ENCODE data around the gene INTS4.
"Not testable (repeated sequence)": the region's sequence is repeated elsewhere in the genome, so short reads cannot be mapped to it uniquely, and the experiment has no call there.

Gene INTS4

DNA sequence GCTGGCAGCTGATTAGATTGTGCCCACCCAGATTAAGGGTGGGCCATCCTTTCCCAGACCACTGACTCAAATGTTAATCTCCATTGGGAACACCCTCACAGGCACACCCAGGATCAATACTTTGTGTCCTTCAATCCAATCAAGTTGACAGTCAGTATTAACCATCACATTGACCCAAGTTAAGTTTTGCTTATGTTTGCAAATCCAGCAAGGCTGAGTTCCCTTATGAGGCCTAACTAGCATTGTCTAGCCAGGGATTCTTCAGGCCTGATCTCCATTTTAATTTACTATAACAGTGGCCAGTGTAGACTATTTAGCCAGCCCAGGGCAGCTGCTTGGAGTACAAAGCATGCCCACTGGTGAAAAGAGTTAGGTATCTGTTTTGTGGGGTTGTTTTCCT is 30.9 kb upstream of the INTS4 start:
- intact Hi-C loops (cut with DNase I): no loop called here
- DNase-seq: no peak

DNA sequence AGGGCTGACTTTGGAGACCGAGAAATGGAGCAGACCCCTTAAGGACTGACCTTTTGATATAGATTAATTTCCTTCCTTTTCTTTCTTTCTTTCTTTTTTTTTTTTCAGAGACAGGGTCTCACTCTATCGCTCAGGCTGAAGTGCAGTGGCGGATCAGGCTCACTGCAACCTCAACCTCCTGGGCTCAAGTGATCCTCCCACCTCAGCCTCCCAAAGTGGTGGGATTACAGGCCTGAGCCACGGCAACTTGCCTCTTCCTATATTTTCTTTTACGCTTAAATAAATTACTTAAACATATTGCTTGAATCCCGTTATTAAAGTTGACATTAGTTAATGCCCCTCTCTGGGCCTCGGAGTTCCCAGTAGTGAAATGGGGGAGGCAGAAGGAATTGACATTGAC is 29.0 kb upstream of the INTS4 start:
- intact Hi-C loops (cut with DNase I): no loop called here
- no peak for DNase-seq

DNA sequence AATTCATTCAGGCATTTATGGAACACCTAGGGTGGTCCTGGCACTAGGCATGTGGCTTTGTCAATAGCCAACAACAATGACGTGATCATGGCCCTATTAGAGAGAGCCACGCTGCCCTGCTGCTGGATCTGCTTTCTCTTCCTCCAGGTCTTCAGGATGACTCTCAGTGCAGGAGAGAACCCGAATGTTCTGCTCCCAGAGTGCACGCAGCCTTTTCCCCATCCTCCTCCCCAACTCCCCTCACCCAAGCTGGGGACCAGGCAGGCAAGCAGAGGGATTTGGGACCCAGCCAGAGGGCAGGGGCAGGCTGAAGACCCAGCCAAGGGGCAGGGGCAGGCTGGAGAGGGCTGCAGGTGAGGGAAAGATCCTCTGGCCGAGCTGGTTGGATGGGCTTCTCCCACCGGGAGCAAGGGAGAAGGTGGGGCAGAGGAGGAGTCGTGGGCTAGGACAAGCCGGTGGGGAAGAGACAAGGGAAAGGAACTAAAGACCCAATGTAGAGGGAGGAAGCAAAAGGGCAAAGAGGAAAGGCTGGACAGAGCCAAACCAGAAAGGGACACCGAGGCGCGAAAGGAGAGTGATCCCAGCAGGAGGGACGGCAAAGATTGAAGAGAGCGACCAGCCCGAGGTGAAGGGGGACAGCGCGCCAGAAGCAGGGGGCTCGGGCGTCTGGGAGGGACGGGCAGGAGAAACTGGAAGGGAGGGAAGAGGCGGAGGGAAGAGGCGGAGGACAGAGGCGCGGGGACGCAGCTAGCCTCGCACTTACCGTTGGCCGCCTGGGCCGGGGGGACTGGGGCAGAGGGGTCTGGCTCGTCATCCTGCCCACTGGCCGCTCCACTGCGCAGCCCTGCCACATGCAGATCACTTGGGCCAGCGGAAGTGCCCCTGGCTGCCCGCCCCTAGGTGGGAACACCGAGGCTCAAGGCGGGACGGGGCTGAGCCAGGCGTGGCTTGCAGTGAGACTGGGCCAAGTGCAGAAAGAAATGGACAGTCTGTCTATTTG is 28.2 kb upstream of the INTS4 start, which contains the start of gene KCTD14:
Gene KCTD14, minus strand, starts transcription at position 880 of the 1,000 bp plus-strand sequence. Its CDS starts 27 bp downstream, at position 853.
- no peak for DNase-seq
- intact Hi-C loops (cut with DNase I): no loop called here

DNA sequence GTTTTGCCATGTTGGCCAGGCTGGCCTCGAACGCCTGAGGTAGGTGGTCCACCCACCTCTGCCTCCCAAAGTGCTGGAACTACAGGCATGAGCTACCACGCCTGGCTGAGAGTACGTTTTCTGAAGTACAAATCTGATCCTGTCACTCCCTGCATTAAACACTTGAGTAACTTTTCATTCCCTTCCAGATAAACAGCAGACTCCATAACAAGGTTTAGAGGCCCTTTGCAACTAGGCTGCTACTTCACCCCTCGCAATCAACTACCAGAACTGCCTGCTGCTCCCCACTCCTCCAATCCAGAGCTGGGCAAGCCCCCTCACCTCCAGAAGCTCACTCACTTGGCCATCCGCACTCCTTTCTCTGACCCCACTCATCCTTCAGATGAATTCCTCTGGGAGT is 27.1 kb upstream of the INTS4 start:
- DNase-seq: no peak
- intact Hi-C loops (cut with DNase I): no loop called here

DNA sequence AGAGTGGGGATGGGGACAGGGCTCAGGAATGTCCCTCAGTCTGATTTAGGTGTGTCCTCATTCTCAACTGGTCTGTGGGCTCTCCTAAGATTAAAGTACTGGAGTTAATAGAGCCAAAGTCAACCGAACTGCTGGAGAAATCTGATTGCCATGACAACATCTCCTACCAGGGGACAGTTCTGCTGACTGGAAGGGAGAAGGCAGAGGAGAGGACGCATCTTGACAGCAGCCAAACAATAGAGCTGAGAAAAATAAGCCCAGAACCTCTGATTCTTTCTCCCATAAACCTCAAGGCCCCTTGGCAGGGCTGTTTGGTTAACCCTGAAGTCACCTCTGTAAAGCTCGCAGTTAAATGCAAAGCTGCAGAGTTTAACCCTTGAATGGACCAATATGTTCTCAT is 25.8 kb upstream of the INTS4 start:
- DNase-seq: no peak

DNA sequence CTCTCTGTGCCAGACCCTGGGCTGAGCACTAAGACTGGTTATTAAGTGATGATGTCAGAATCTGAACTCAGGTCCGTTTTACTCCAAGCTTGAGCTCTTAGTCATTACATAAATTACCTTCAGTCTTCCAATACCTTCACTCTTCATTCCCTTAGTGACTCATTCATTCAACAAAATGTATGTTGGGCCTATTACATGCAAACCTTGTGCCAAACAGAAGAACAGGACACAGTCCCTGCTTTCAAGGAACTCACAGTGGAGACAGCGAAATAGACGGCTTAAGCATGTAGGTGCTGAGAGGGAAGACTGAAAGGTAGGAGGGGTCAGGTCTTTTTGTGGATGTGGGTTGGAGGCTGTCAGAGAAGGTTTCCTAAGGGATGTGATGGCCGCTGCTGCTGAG is 25.3 kb upstream of the INTS4 start:
- intact Hi-C loops (cut with DNase I): no loop called here

More for the DNA sequence above, 25.8 kb upstream of the INTS4 start:
- intact Hi-C loops (cut with DNase I): no loop called here

DNA sequence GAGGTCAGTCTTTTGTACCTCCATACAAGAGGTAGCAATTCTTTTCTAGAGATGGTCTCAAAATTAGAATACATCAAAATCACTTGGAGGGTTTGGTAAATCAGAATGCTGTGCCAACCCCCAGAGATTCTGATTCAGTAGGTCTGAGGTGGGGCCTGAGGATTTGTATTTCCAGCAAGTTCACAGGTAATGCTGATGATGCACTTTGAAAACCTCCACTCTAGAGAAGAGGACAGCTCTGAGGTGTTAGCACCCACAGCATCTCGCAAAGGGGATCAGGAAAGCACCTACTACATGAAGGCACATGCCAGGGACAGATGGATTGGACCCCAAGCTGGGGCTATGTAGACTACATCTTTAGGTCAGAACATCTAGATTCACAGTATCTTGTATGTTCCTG is 21.4 kb upstream of the INTS4 start:
- intact Hi-C loops (cut with DNase I): no loop called here

More for the DNA sequence above, 25.3 kb upstream of the INTS4 start:
- DNase-seq: no peak

DNA sequence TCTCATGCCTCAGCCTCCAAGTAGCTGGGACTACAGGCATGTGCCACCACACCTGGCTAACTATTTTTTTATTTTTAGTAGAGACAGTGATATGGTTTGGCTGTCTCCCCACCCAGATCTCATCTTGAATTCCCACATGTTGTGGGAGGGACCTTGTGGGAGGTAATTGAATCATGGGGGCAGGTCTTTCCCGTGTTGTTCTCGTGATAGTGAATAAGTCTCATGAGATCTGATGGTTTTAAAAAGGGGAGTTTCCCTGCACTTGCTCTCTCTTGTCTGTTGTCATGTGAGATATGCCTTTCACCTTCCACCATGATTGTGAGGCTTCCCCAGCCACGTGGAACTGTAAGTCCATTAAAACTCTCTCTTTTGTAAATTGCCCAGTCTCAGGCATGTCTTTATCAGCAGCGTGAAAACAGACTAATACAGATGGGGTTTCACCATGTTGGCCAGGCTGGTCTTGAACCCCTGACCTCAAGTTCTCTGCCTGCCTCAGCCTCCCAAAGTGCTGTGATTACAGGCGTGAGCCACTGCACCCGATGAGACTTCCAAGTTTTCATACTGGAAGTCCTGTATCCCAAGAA is 20.6 kb upstream of the INTS4 start:
- DNase-seq; intact Hi-C loops (cut with DNase I): not testable (repeated sequence)

More for the DNA sequence above, 21.4 kb upstream of the INTS4 start:
- DNase-seq: no peak

DNA sequence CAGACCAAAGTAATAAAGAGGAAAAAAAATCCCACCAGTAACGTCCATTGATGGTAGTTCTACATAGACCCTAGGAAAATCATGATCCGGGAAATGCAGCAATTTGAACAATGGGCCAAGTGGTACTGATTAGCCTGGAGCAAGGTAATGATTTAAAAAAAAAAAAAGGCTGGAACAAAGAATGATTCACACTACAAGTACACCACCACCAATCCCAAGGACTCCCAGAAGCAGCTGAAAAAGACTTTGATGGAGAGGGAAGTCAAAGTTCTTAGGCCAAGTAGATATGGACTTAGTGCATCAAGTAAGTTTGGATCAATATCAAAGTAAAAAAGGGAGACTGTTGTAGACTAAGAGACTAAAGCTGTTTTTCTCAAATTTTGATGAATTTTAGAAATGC is 16.8 kb upstream of the INTS4 start:
- no peak for DNase-seq
- intact Hi-C loops (cut with DNase I): no loop called here

DNA sequence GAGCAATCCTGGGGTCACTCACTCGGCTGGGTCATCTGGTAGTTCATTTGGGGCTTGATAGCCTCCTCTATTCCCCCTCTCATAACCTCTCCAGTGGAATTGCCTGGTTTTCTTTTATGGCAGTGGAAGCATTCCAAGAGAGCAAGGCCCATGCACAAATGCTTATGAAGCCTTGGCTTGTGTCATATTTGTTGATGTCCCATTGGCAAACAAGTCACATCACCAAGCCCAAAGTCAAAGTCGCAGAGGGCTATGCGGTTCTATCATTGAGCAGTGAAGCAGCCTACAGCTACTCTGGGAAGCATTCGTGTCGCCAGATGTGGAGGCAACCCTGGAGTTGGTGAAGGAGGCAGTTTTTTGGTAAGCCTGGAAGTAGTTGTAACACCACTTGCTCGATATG is 16.3 kb upstream of the INTS4 start:
- no peak for DNase-seq
- intact Hi-C loops (cut with DNase I): no loop called here

DNA sequence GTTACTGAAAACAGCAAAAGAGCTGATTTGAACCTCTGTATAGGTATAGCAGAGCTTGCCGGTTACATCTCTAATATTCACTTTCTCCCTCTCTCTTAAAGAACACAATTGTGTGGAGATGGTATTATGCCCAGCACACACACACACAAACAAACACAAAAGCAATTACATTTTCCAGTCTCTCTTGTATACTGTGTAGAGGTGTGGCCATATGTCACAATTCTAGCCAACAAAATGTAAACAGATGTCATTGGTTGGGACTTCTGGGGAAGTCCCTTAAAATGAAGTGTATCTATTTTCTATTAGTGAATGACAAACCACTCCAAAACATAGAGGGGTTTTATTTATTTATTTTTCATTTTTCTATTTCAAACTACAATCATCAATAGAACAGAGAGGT is 15.8 kb upstream of the INTS4 start:
- DNase-seq: no peak
- intact Hi-C loops (cut with DNase I): no loop called here

DNA sequence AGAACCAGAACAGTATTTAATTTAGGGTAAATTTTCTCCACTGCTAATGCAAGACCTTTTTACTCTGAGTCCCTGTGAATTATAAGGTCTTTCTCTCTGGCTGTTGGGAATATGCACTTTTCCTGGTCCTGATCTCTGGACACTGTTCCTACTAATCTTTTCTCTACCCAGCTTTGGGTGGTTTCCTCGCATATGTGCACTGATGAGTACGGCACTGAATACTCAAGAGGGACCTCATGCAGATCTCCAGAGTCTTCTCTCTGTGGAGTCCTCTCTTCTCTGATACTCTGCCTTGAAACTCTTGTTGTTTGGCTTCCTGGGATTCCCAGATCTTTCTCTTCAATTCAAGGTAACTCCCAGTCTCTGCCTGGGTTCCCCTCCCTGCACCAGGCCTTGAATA is 14.6 kb upstream of the INTS4 start:
- DNase-seq: no peak

DNA sequence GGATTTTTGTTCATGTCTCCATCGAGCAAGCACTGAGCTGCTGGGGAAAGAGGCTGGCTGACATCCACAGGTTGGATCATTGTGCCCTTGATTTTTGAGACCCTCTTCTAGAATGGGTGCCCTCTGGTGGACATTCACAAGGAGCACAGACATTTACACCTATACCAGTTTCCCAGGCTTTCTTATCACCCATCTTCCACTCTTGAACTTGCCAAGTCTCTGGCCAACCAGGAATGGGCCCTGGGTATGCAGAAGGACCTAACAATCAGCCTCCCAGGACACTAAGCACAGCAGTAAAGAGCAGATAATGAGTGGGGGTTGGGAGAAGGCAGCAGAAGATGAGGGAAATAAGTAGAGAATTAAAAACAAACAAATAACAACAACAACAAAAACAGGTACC is 5.7 kb upstream of the INTS4 start:
- peak in 3 of 10 donors; percentile 11 to 45 (median 25) for DNase-seq
- intact Hi-C loops (cut with DNase I): loop anchor here (5.0 kb wide), 1 partner anchor 567 kb away; no protein-coding TSS in a partner anchor

More for the DNA sequence above, 14.6 kb upstream of the INTS4 start:
- intact Hi-C loops (cut with DNase I): no loop called here

DNA sequence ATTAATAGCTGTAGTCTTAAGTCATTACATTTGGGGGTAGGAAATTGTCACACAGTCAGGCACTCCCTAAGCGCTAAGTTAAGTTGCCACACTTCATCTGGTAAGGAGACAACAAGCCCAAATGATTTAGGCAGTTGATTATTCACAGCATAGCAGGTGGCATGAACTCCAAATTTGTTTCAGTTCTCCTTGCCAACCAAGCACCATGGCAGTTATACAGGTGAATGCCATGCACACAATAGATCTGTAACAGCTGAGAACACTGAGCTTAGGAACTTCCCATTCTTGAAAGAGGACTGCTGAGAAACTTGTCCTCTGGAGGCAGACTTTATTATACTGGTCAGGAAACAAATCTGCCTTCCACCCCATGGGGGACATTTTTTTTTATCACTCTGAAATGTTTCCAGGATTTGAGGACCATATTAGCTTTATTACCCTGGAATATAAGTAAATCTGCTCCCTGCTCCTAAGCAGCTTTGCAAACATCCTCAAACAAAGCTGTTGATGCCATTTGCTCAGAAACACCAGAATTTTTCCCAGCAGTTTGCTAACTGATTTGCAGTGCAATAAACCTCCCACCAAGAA is 5.1 kb upstream of the INTS4 start:
- intact Hi-C loops (cut with DNase I): loop anchor here (5.0 kb wide), 1 partner anchor 568 kb away; no protein-coding TSS in a partner anchor
- DNase-seq: no peak

DNA sequence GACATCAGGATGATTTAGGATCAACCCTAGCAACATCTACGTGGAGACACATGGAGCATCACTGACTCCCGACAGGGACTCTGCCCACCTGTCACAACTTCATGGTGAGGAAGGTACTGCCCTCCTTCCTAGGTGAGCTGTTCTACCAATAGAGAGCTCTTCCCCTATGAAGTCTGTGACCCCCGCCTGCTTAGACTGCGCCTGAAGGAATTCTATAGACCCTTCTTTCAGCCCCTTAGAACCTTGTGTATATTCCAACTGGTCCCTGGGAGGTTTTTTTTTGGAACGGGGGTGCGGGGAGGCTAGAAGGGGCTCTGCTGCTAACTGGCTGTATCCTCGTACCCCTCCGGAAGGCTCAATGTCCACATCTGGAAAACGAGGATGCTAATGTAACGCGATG is 566 bp downstream of the INTS4 start:
- intact Hi-C loops (cut with DNase I): loop anchor here (1.0 to 5.0 kb wide), 4 partner anchors 37 to 193 kb away; partner anchors contain the start of genes KCTD21, RSF1 and USP35
- no peak for DNase-seq

DNA sequence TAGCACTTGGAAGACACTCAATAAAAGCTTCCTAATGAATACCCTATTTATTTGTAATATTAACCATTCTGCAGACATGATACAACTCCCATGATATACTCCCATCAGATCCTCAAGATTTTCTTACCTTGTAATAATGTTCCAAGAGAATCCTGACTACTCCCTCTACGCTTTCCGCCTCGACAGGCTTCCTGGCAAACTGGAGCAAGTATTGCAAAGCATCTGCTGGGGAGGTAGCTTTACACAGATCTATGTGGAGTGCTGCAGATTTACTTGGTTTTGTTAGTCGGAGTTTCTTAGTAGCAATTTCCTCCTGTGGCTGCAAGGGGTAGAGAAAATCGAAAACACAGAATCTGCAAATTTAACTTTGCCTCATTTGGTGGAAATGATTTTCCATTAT is 3.5 kb downstream of the INTS4 start:
- intact Hi-C loops (cut with DNase I): loop anchor here (5.0 kb wide), 1 partner anchor 196 kb away; the partner anchor contains the start of genes KCTD21 and USP35
- DNase-seq: no peak

DNA sequence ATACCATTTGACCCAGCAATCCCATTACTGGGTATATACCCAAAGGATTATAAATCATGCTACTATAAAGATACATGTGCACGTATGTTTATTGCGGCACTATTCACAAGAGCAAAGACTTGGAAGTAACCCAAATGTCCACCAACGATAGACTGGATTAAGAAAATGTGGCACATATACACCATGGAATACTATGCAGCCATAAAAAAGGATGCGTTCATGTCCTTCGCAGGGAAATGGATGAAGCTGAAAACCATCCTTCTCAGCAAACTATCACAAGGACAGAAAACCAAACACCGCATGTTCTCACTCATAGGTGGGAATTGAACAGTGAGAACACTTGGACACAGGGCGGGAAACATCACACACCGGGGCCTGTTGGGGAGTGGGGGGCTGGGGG is 8.0 kb downstream of the INTS4 start:
- intact Hi-C loops (cut with DNase I); DNase-seq: not testable (repeated sequence)

DNA sequence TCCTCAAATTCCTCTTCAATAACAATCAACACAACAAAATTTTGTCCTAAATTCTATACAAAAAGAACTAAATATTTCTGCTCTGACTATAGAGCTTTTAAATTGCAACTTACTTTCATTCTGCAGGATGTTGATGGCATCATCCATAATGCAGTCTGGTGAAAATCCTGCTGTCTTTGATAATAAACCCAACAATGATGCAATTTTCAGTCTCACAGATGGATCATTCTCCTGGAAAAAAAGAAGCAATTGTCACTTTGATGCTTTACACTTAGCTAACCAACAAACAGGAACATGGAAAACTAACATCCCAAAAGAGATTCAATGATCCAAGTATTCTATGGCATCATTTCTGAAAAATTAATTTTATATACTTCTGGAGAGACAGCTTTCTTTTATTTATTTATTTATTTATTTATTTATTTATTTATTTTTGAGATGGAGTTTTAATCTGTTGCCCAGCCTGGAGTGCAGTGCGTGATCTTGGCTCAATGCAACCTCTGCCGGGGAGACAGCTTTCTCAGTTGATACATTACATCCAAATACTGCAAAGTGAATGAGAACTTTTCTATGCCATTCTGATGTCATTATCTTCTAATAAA is 13.0 kb downstream of the INTS4 start:
- intact Hi-C loops (cut with DNase I): no loop called here
- DNase-seq: no peak

DNA sequence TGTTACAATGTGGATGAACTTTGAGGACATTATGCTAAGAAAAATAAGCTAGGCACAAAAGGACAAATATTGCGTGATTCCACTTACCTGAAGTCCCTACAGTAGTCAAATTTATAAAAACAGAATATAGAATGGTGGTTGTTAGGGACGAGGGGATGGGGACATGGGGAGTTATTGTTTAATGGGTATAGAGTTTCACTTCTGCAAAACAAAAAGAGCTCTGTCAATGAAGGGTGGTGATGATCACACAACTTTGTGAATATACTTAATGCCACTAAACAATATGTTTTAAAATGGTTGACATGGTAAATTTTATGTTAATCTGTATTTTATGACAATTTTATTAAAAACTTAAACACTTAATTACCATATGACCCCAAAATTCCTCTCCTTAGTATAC is 26.1 kb downstream of the INTS4 start:
- intact Hi-C loops (cut with DNase I): no loop called here
- DNase-seq: no peak

DNA sequence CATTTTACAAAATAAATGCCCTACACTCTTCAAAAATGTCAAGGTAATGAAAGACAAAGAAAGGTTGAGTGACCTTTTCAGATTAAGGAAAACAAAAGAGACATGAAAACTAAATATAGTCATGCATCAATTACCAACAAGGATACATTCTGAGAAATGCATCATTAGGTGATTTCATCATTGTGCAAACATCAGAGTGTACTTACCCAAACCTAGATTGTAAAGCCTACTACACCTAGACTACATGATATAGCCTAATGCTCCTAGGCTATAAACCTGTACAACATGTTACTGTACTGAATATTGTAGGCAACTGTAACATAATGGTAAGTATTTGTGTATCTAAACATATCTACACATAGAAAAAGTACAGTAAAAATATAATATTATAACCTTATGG is 26.7 kb downstream of the INTS4 start:
- DNase-seq: no peak
- intact Hi-C loops (cut with DNase I): no loop called here

DNA sequence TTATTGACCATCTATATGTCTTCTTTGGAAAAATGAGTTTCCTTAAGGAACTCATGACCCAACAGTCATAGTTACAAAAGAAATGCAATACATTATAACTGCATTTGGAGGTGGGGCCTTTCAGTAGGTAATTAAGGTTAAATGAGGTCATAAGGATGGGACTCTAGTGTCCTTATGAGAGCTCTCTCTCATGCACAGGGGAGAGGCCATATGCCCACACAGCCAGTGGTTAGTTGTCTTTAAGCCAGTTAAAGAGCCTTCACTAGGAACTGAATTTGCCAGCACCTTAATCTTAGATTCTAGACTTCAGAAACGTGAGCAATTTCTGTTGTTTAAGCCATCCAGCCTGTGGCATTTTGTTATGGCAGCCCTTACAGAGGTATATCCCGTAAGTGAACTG is 27.3 kb downstream of the INTS4 start:
- no peak for DNase-seq
- intact Hi-C loops (cut with DNase I): no loop called here

All from posterior cingulate gyrus (tissue), 11 donors.